Eye (tissue), 1 donor: ENCODE results near the gene PLAAT4.
"Not testable (repeated sequence)": the region's sequence is repeated elsewhere in the genome, so short reads cannot be mapped to it uniquely, and the experiment has no call there.

Experiments
- DNase-seq: peaks from one replicate; pipeline ENCODE4 v3.0.0-alpha.2; 2015

PLAAT4 gene

DNA sequence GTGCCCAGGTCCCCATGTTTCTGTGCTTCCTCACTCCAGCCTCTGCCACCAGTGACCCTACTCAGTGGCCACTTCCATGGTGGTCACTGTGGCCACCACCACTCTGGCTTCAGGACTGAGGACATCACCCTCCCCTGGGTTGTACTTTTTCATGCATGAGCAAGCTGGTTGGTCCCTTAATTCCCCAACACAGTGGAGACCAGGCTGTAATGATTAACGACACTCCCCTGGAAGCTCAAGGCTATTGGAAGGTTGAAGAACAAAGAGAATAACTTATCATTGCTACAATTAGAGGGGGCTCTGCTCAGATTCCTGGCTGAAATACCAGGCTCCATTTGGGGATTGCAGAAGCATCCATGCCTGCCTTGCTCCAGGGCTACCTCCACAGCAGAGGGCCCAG is 10.5 kb downstream of the PLAAT4 start:
- no peak for DNase-seq

DNA sequence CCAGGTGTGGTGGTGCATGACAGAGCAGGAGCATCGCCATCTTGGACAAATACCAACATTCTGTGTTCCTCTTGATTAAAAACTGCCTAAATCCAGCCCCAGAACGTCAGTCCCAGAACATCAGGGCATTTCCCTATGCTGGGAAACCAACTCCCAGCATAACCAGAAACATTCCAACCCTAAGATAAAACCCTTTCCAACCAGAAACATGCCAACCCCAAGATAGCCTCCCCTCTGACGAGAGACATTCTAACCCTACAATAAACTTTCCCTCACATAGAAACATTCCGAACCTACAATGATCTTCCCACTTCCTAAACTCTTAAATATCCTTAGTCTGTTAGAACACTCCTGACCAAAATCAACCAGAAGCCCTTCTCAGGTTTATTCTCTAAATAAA is 11.6 kb downstream of the PLAAT4 start:
- DNase-seq, result no peak

DNA sequence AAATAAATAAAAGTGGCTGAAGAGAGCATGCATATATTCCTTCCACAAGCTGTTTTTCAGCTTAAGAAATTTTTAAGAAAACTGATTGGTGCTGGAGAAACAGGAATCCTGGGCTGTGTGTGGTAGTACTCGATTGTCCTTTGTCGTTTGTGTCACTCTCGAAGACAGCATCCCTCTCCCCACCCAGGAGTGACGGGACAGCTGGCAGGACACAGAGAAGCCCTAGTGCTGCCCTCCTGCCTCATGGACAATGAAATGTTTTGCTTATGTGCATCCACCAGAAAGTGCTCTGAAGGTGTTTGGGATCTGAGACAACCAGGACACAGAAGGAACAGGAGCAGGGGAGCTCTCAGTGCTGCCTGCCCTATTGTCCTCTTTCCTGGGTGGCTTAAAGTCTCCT is 12.8 kb downstream of the PLAAT4 start:
- DNase-seq, result no peak

DNA sequence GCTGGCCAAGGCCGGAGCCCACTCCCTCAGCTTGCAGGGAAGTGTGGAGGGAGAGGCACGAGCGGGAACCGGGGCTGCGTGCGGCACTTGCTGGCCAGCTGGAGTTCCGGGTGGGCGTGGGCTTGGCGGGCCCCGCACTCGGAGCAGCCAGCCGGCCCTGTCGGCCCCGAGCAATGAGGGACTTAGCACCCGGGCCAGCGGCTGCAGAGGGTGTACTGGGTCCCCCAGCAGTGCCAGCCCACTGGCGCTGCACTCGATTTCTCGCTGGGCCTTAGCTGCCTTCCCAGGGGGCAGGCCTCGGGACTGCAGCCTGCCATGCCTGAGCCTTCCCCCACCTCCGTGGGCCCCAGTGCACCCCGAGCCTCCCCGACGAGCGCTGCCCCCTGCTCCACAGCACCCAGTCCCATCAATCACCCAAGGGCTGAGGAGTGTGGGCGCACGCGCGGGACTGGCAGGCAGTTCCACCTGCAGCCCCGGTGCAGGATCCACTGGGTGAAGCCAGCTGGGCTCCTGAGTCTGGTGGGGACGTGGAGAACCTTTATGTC is 13.6 kb downstream of the PLAAT4 start:
- DNase-seq, result not testable (repeated sequence)

DNA sequence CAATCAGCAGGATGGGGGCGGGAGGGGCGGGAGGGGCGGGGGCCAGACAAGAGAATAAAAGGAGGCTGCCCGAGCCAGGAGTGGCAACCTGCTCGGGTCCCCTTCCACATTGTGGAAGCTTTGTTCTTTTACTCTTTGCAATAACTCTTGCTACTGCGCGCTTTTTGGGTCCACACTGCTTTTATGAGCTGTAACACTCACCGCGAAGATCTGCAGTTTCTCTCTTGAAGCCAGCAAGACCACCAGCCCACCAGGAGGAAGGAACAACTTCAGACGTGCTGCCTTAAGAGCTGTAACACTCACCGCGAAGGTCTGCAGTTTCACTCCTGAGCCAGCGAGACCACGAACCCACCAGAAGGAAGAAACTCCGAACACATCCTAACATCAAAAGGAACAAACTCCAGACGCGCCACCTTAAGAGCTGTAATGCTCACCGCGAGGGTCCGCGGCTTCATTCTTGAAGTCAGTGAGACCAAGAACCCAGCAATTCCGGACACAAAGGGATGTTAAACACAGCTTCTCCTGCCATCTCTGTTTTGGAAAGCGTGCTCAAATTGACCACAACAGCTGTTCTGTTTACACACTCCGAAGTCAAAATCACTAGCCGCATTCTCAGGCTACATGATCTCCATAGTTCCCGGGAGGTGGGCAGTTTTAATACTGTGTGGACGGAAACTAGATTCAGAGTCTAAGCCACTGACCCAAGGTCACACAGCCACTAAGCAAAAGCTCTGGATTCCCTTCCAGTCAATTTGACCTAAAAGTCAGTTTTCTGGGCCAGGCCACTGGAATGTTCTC is 14.7 kb downstream of the PLAAT4 start:
- DNase-seq, result no peak

DNA sequence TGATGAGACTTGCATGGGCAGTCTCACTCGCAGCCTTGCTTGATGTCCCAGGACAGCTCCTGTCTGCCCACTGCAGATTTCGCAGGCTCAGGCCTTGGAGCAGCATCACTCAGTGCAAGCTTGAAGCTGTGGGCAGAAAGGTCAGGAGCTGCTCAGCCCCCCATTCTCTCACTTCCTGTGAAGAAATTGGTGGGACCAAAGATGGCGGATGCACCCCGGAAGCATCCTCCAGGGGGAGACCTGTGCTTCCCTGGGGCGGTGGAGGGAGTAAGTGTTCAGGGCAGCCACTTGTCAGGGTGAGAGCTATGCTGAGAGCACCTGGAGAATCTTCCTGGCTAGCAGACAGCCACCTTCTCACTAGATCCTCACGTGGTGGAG is 15.3 kb downstream of the PLAAT4 start:
- no peak for DNase-seq

DNA sequence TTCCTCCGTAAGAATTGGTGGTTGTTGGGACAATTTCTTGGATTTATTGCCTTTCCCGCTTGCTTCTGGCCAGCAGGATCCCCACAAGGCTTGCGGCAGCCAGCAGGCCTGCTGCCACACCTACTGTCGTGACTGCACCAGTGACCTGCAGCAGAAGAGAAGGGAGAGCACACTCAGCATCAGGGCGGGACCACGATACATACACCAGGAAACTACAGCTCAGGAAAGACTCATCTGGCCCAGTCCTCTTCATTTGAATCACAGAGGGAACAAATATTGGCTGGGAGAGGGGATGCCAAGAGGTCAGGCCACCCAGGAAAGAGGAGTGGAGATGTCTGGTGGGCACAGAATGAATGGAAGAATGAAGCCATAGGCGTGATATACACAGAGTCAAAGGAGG is 16.3 kb downstream of the PLAAT4 start:
- no peak for DNase-seq

DNA sequence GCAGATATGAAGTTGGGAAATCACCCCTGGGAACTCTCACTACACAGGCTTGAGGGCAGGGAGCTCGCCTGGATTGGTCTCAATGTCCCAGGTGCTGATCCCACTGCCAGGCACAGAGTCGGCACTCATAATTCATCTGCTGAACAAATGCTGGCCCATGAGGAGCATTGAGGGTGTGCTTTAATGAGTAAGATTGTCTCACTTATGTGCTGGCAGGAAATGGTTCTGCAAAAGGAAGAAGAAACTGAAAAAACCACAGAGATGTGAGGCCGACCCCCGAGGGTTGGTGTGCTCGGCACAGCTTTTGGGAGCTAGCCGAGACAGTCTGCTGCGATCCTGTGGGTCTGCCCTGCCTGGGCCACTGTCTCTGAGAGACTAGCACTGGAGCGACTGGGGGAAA is 17.2 kb downstream of the PLAAT4 start:
- DNase-seq, result no peak

DNA sequence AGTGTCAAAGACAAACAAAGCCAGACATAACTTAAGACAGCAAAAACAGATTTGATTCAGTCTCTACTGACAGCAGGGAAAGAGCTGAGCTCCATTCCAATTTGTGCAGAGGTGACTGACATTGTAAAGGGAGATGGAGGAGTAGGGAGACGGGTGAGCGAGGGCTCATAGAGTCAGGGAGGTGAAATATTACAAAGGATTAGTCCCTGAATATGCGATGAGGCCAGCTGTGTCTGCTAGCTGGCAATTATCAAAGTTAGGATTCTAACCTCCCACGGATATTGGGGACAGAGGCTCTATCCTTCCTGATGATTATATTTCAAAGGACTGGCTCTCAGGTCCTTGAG is 18.2 kb downstream of the PLAAT4 start:
- DNase-seq, result no peak

DNA sequence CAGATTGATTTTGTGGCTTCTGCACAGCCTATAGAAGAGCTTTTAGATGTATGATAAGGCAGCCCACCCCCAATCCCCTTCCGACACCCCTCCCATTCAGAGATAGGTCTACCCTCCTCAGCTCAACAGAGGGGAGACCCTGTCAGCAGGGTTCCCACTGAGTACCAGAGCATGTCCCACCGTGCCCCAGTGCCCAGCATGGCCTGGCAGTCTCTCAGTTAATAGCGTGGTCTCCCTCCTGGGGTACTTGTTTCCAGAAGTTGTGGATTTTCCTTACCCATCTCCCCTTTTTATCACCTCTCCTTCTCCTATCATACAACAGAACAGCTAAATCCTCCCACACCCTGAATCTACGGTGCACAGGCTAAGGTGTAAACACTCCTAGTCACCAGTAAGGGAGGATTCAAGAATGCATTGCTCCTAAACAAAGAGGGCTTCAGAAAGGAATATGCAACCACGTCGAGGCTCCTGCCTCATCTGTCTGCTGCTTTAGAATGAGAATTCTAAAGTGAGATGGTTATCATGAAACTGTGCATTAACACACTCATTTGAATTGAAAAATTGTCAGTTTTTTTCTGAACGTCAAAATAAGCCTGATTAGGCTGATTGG is 19.9 kb downstream of the PLAAT4 start:
- DNase-seq, result no peak

DNA sequence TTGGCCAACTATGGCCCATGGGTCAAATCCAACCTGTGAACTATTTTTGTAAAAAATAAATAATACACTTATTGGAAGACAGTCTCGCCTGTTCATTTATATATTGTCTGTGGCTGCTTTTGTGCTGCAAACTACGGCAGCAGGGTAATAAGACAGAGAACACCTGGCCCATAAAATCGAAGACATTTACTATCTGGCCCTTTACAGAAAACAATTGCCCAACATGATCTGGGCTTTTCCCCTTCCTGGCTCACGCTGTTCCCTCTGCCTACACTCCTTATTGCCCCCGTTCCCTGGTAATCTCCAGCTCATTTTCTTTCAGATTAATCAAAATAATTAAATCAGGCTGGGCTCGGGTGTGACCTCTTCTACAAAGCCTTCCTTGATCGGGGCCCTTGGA is 21.0 kb downstream of the PLAAT4 start:
- DNase-seq, result no peak

DNA sequence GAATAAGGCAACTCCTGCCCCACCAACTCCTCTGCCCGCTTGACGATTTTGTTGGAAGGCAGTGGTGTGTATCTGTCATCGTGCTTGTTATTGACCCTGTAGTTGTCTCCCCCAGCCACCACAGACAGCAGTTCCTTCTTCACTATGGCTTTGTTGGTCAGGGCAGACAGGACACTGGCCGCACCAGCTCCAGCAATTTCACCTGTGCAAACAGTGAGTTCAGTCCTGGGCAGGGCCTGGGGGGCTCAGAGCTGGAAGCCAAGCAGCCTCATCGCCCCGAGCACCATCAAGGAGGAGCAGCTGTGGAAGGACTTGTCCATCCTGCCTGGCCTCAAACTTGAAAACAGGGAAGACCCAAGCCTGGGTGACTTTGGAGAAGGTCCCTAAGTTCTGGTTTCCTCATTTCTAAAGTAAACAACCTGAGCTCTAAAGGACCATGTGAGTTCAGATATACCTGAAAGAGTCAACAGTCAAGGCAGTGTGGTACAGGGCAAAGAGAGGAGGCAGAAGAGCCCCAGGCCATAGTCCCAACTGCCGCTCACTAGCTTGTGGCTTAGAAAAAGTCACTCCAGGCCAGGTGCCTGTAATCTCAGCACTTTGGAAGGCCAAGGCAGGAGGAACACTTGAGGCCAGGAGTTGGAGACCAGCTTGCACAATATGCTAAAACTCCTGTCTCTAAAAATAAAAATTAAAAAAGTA is 22.0 kb downstream of the PLAAT4 start:
- DNase-seq, result no peak

DNA sequence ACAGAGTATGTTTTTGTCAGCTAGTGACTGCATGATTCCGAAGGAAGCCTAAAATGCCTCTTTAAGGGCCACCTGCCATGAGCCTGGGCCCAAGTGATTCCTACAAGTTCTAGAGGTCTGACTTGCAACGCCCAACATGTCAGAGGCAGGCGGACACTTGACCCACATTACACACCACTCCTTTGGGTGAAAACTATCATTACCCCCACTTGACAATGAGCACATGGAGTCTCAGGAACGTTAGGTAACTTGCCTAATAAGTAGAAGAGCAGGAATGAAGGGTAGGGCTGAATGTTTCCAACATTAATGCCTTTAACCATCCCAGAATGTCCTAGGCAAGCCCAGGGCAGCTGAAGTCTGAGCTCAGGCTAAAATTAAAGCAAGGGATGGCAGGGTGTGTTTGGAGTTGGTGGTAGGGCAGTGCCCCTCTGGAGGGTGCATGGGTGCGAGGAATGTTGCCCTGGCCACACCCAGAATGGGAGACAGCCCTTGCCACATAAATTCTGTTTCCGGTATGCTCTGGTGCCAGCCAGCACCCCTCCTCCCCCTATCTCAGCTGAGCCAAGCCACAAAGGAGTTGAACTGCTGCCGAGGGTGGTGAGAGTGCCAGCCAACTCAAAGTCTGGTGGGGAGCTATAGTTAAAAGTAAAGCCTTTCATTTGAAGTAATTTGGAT is 24.0 kb downstream of the PLAAT4 start:
- no peak for DNase-seq

DNA sequence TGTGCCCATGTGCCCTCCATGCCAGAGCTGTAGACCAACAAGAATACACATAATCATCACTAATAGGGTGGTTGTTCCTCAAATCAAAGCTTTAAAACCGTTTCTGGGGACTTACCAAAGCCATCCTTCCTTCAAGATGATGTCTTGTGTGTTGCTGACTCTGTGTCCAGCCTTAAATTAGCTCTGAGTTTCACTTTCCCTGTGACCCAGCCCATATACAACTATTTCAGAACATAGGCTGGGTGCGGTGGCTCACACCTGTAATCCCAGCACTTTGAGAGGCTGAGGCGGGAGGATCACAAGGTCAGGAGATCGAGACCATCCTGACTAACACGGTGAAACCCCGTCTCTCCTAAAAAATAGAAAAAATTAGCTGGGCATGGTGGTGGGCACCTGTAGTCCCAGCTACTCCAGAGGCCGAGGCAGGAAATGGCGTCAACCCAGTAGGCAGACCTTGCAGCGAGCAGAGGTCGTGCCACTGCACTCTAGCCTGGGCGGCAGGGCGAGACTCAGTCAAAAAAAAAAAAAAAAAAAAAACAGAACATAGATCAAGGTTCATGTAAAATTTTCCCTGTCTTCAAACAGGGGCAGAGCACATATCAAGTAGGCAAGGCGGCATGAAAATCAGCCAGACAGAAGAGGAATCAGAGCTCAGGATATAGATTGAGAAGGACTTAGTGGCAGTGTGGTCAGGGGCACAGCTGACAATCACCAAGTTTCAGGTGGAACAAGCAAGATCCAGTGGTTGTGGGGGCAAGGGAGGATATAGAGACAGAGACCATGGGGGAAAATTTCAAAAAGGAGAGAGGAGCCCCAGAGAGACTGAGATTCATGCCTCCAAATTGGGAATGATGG is 26.8 kb downstream of the PLAAT4 start, which contains the start of gene PLAAT2:
TSS of gene PLAAT2 (minus strand) at position 179 of the 855 bp plus-strand sequence. CDS start at position 124, 55 bp downstream.
- no peak for DNase-seq

DNA sequence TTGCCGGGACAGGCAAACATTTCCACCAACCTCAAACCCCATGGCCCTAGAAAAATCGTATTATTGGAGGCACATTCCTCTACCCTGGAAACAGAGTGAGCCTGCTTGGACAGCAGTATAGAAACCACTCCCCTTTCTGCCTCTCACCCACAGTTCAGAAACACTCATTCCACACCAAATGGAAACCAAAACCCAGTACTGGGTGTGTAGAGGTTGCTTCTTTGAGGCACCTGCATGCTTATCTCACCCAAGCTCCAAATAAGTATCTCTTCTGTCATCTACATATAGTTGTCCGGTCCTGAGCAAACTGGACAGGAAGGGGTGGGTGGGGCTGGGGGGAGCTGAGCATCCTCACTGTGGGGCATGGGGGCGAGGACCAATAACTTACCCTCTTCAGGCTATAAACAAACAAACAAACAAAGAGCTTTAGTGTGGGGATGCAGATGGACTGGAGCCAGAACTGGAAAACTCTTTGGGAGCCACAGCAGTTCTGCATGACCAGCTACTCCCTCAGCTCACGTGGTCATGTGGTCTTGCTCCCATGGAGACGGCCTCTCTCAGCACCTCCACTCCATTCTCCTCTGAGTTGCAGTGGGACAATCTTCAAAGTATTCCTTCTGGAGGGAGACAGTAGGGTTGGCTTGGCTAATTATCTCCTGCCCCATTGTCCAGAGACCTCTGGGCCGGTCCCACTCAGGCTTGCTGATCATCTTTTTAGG is 27.6 kb downstream of the PLAAT4 start:
- no peak for DNase-seq

DNA sequence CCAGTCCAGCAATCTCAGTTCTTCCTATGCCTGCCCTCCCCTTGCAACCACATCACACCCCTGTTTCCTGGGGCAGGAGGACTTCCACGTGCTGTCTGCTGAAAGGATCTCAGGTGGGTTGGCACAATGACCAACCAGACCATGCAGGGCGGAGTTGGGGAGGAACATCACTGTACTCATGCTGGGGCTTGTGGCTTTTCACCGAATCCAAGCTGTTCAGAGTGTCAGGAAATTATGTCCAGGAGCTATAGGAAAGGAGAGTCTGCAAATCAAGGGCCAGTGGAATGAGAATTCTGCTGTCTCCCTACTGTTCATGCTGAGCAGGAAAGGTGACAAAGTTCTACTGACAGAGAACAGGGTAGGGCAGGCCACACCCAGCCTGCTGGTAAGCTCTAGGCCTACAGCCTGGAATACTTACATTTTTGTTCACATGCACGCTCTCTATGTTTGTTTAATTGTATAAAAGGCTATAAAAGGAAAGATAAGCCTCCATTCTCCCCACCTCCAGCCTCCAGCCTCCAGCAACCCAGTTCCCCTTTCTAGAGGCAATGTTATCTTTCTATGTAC is 28.3 kb downstream of the PLAAT4 start:
- DNase-seq, result no peak

DNA sequence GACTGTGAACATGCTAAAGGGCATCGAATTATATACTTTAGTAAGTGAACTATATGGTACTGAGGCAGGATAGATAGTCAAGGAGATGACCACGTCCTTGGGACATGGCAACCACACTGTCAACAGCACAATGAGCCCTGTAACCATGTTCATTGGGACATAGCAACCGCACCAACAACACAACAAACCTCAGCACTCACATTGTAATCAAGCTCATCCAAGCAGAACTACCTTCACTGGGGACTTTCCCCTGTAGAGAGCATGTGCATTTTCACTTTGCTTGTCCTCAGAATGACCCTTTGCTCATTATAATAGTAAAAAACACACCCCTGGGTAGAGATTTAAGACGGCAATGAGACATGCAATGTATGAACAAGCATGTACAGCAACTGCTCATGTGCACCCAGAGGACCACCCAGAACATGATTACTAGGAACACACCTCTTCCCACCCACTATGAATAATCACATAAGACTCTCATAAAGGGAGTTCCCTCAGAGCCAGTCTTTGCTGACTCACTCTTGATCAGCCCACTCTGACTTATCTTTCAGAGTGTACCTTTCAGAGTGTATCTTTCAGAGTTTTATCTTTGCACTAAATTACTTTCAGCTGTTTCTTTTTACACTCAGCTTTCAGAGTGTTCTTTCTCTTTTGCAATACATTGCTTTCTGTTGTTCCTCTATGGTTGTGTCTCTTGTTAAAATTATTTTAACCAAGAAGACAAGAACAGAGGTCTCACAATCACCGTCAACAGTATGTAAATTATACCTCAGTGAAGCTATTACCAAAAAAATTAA is 30.6 kb downstream of the PLAAT4 start:
- DNase-seq, result peak; percentile 59

DNA sequence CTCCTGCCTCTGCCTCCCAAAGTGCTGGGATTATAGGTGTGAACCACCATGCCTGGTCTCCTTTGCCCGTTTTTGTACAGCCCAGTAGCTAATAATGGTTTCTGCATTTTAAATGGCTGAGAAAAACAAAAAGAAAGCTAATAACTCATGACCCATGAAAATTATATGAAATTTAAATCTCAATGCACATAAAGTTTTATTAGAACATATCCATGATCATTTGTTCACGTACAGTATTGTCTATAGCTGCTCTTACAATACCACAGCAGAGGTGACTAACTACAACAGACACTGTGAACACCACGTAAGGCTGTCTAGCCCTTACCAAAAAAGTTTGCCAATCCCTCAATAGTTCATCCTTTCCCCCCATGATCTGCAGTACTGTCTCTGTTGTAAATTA is 33.0 kb downstream of the PLAAT4 start:
- DNase-seq, result no peak

DNA sequence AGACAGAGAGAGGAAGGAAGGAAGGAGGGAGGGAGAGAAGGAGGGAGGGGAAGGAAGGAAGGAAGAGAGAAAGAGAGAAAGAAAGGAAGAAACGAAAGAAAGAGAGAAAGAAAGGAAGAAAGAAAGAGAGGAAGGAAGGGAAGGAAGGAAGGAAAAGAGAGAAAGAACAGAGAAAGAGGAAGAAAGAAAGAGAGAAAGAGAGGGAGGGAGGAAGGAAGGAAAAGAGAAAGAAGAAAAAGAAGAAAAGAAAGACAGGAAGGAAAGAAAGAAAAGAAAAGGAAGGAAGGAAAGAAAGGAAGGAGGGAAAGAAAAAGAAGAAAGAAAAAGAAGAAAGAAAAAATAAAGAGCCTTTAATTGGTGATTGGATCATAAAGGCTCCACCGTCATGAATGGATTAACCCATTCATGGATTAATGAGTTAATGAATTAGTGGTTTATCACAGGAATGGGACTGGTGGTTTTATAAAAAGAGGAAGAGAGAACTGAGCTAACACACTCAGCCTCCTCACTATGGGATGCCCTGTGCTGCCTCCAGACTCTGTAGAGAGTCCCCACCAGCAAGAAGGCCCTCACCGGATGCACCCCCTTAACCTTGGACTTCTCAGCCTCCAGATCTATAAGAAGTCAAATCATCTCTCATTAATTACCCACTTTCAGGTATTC is 35.5 kb downstream of the PLAAT4 start:
- DNase-seq, result no peak
